HepG2 (cell line): Measurements from ENCODE around the gene EMILIN3. TPM values are rescaled to one million over a fixed set of nuclear protein-coding genes. Genes with fewer than 3 reads are reported as not detected.

Source experiments
- AHDC1 ChIP-seq: sonication (generic); formaldehyde crosslinking; IDR thresholded peaks from 2 replicates; pipeline ENCODE4 v1.5.1; 2020; ENCODE audit warnings: mild to moderate bottlenecking, missing genetic modification reagents, borderline replicate concordance
- AKAP8 ChIP-seq: sonication (generic); formaldehyde crosslinking; IDR thresholded peaks from 2 replicates; pipeline ENCODE4 v1.5.1; 2020; ENCODE audit warnings: mild to moderate bottlenecking, missing genetic modification reagents
- ATF5 ChIP-seq: sonication (generic); formaldehyde crosslinking; IDR thresholded peaks from 2 replicates; pipeline ENCODE4 v1.4.0; 2020; ENCODE audit warnings: mild to moderate bottlenecking, low read depth, missing genetic modification reagents
- BCL3 ChIP-seq: sonication (generic); formaldehyde crosslinking; IDR thresholded peaks from 2 replicates; pipeline ENCODE4 v1.5.1; 2020; ENCODE audit warnings: mild to moderate bottlenecking, missing genetic modification reagents, moderate library complexity
- ETV5 ChIP-seq: IDR thresholded peaks from 2 replicates; pipeline ENCODE4 v1.6.1; 2018; ENCODE audit warnings: missing biosample characterization, missing genetic modification reagents, inconsistent platforms, borderline replicate concordance
- HOMEZ ChIP-seq: IDR thresholded peaks from 2 replicates; pipeline ENCODE4 v1.6.1; 2016; ENCODE audit warnings: low read depth
- NFRKB ChIP-seq: fragments of 450-650 bp; IDR thresholded peaks from 2 replicates; pipeline ENCODE4 v1.6.1; 2017
- PAF1 ChIP-seq: IDR thresholded peaks from 2 replicates; pipeline ENCODE4 v1.6.1; 2016; ENCODE audit warnings: missing genetic modification reagents, missing compliant biosample characterization
- POLR2A ChIP-seq, 2 experiments: IDR thresholded peaks; 2 replicates each; pipeline ENCODE4 v1.6.1; 2011; ENCODE audit warnings: low read depth in 2 of 2, low read length in 2 of 2, mild to moderate bottlenecking in 1 of 2, moderate library complexity in 1 of 2; ENCODE audit not compliant: insufficient read depth in 1 of 2
- RBM22 ChIP-seq: fragments of 200-400 bp; formaldehyde crosslinking; optimal IDR thresholded peaks from 2 replicates; pipeline ENCODE3; 2017; ENCODE audit warnings: mild to moderate bottlenecking, low read length, moderate library complexity
- RNF2 ChIP-seq: fragments of 450-650 bp; conservative IDR thresholded peaks from 2 replicates; pipeline ENCODE4 v1.6.1; 2016; ENCODE audit warnings: low read depth
- SMAD1 ChIP-seq: sonication (generic); formaldehyde crosslinking; IDR thresholded peaks from 2 replicates; pipeline ENCODE4 v1.4.0; 2020; ENCODE audit warnings: missing genetic modification reagents, low read depth, mild to moderate bottlenecking, borderline replicate concordance
- TEAD3 ChIP-seq: optimal IDR thresholded peaks from 2 replicates; pipeline ENCODE3; 2016; ENCODE audit warnings: borderline replicate concordance
- ZNF225 ChIP-seq: sonication (generic); formaldehyde crosslinking; IDR thresholded peaks from 2 replicates; pipeline ENCODE4 v1.4.0; 2020; ENCODE audit warnings: mild to moderate bottlenecking, missing genetic modification reagents
- ZNF337 ChIP-seq: sonication (generic); formaldehyde crosslinking; IDR thresholded peaks from 2 replicates; pipeline ENCODE4 v1.5.1; 2020; ENCODE audit warnings: missing genetic modification reagents, low read depth, mild to moderate bottlenecking, borderline replicate concordance
- ZNF598 ChIP-seq: sonication (generic); formaldehyde crosslinking; IDR thresholded peaks from 2 replicates; pipeline ENCODE4 v1.5.1; 2020; ENCODE audit warnings: mild to moderate bottlenecking, missing genetic modification reagents, borderline replicate concordance
- ZNF616 ChIP-seq: sonication (generic); formaldehyde crosslinking; IDR thresholded peaks from 2 replicates; pipeline ENCODE4 v1.5.0; 2020; ENCODE audit warnings: low read depth, mild to moderate bottlenecking, missing genetic modification reagents
- ZNF644 ChIP-seq: IDR thresholded peaks from 2 replicates; pipeline ENCODE4 v1.6.1; 2016; ENCODE audit warnings: low read depth
- ZNF883 ChIP-seq: sonication (generic); formaldehyde crosslinking; IDR thresholded peaks from 2 replicates; pipeline ENCODE4 v1.5.1; 2020; ENCODE audit warnings: mild to moderate bottlenecking, missing genetic modification reagents; ENCODE audit errors: not compliant biosample characterization
- ZSCAN29 ChIP-seq: sonication (generic); formaldehyde crosslinking; conservative IDR thresholded peaks from 2 replicates; pipeline ENCODE4 v1.4.0; 2020; ENCODE audit warnings: mild to moderate bottlenecking, missing genetic modification reagents
- polyA plus RNA-seq, 8 experiments: library from polyadenylated mRNA; depleted of rRNA in 3 of 8; stranded (reverse) in 7 of 8; unstranded in 1 of 8; fragments of >200 nt; fragmentation: Illumina TruSeq in 4 of 8; extraction: Trizol in 4 of 8; gene quantifications; 2 replicates each; pipeline versions ENCODE4 v1.2.1 to v1.2.3, GENCODE V29; 2011 to 2016; ENCODE audit warnings: low read depth in 4 of 8, missing spikeins in 1 of 8, mixed read lengths in 1 of 8; ENCODE audit not compliant: insufficient read depth in 1 of 8
- total RNA-seq, 5 experiments: library from RNA; depleted of rRNA; stranded (reverse); fragments of >200 nt; fragmentation: Illumina TruSeq; extraction: Trizol; gene quantifications; 2 replicates each; pipeline ENCODE4 v1.2.3, GENCODE V29; 2016; ENCODE audit warnings: low read depth in 1 of 5

Gene EMILIN3
- total and polyA plus RNA-seq, 2 of the 13 experiments (the other 11 are each of a cell fraction or from before 2014, with no cell fraction given): 0.25 to 0.29 TPM

- TF ChIP-seq ZNF225 (CRISPR knock-in tag) (no peak), NFRKB (no peak), PAF1 (CRISPR knock-in tag) (no peak), BCL3 (0 out of 2 replicates have a peak, but pooled peaks have one; percentile 35), RBM22 (no peak), ATF5 (CRISPR knock-in tag) (peak; percentile 90), ETV5 (CRISPR knock-in tag) (peak; percentile 91), POLR2A (IDR thresholded peaks at IDR 0.05; ENCODE audit: insufficient read depth in 1 of 2, low read depth in 2 of 2, low read length in 2 of 2) (peak; percentile 48 to 60; a peak in 3 of 4 replicates), ZNF616 (CRISPR knock-in tag) (0 out of 2 replicates have a peak, but pooled peaks have one; percentile 49), HOMEZ (CRISPR knock-in tag) (peak; percentile 53; the same call in 1 of the 2 replicates), SMAD1 (no peak), ZNF644 (CRISPR knock-in tag) (peak; percentile 66; the same call in 1 of the 2 replicates), ZSCAN29 (CRISPR knock-in tag) (peak; percentile 85; the same call in 1 of the 2 replicates), ZNF598 (no peak), RNF2 (peak; percentile 76), ZNF883 (CRISPR knock-in tag) (peak; percentile 63), TEAD3 (CRISPR knock-in tag) (peak; percentile 80), AHDC1 (CRISPR knock-in tag) (no peak), AKAP8 (CRISPR knock-in tag) (peak; percentile 80; the same call in 1 of the 2 replicates), ZNF337 (CRISPR knock-in tag) (peak; percentile 51; the same call in 1 of the 2 replicates)
Observed at GRCh38 chr20:41329435-41330342, 36.9 kb downstream of the EMILIN3 start (continued).
